Activated CD8-positive, alpha-beta memory T cell treated with anti-CD3 and anti-CD28 coated beads, Interleukin-2, amount 50 U/mL, for 24 hours (primary cell): Measurements from ENCODE around the gene MEI1.

Experiments
- DNase-seq: peaks from one replicate; pipeline ENCODE4 v3.0.0-alpha.2; 2020; ENCODE audit errors: extremely low read depth

The MEI1 gene

DNA sequence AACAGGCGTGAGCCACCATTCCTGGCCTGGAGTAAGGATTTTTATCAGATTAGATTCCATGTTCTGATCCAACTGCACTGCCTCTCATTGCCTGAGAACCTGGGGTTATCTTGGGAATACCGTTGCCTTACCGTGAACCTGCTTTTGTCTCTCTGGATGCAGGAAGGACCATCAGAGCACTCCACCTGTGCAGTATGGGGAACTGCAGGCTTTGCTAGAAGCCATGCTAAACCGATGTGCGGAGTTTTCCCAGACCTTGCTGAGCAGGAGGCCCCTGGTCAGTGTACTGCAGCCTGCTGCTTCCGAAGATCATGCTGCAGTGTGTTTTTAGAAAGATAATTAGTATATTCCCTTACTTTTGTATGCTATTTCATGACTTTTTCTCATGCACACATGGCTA lies 43.6 kb downstream of the MEI1 start:
- no peak for DNase-seq

DNA sequence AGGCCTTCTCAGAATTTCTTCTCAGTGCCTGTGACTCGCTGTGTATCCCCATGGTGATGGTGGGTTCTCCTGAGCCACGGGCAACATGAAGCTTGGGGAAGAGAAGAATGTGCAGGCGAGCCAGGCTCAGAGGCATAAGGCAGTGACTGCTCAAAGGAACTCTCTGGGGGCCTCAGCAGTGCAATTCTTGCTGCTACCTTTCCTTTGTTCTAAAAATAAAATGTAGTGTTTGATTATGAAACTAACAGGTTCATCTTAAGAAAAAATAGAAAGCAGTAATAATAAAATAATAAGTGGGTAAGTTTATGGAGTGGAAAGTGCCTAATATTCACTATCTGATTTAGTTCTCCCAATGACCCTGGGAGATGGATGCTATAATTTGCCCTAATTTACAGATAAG lies 46.7 kb downstream of the MEI1 start:
- DNase-seq = no peak

DNA sequence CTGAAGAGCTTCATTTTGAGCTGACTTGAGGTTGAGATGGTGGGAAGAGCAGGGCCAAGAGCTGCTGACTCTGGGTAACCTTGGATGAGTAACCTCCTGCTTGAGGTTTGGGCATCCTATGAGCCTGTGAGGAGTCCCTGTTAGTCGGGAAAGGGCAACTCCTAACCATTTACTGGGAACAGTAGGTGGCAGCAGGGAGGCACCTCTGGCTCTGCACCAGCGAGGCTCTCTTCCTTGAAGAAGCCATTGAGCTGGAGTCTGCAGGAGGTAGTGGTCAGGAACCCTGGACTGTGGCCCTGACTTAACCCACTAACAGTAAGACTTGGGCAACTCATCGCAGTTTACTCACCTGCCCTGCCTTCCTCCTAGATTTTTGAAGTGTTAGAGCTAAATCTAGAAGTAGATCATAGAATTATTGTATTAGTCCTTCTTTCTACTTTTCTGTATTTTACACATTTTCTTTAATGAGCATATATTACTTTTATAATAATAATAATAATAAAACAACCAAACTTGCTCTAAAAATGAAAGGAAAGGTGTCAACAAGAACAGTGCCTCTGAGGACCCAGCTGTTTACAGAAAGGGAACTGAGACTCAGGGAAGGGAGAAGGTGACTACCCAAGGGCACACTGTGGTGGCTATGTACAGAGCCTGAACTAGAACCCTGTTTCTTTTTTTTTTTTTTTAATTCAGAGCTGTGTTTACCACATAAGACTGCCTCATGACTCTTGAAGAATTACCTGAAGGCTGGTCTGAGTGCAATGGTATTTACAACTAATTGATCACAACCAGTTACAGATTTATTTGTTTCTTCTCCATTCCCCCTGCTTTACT lies 47.5 kb downstream of the MEI1 start:
- DNase-seq = no peak

DNA sequence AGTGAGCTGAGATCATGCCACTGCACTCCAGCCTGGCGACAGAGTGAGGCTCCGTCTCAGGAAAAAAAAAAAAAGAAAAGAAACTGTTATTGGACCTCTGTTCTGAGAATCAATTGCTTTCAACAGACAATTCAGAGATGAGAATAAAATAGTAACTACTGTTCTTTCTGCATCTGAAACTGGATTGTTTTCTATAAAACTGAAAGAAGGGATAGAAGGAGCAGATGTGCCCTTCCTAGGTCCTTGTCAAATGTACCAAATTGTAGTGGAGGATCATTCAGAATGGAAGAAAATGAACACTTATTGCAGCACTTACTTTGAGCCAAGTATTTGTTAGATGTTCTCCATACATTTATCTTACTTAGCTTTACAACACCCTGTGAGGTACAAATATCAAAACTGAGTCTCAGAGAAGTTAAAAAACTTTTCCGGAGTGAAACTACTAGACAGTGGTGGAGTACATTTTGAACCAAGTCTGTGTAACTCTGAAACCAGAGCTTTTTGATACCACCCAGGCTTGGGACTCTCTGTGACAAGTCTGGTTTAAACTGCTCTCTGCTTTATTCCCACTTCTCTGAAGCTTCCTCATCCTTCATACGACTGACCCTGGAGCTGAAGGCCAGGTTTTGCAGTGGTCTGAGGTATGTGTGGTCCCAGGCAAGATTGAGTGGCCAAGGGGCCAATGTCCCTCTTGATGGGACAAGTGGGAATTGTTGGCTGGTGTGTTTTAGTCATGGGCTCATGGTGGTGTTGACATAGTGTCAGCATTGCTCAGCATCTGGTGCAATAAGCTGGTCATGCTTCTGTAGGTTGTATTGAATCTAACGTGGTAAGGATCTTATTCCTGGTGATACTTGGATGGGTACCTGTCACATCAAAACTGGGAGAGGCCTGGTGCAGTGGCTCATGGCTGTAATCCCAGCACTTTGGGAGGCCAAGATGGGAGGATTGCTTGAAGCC lies 53.0 kb downstream of the MEI1 start:
- no peak for DNase-seq

DNA sequence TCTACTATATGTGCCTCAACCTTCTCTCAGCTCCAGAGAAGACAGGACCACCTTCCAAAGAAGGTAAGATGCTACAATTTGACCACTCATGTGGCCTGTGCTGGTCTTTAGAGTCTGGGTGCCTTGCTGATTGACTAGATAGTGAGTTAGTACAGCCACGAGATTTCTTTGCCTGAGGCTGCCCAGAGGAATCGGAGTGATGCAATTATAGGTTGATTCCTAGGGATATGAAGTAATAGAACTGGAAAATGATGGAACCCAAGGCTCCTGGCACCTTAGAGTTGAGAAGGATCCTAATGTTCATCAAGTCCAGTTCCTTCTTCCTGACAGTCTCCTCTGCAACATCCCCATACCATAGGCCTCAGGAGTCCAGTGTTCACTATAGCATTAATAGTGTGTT lies 54.7 kb downstream of the MEI1 start:
- DNase-seq = no peak

DNA sequence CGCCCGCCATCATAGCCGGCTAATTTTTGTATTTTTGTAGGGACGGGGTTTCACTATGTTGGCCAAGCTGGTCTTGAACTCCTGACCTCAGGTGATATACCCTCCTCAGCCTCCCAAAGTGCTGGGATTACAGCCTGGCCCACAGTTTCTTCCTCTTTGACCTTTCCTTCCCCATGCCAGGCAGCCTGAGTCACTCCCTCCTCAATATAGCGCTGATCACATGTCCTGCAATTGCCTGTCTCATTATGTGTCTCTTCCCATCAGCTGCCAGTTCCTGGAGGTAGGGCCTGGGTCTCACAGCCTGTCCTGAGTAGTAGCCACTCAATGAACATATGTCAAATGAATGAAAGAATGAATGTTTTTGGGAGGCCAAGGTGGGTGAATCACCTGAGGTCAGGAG lies 58.2 kb downstream of the MEI1 start:
- no peak for DNase-seq

DNA sequence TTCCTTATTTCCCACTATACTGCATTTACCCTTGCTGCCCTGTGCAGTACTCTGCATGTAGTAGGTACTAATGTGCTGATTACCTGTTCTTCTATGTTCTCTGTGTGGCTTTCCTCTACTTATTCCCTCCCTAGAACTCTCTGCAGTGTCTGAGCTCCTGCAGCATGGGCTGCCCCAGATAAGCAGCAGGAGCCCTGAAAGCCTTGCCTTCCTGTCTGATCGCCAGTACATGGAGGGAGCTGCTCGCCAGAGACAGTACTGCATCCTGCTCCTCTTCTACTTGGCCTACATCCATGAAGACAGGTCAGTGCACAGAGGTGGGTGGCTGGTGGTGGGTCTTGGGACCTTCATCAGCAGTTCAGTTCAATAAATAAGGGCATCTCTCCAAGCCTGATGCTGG lies 58.9 kb downstream of the MEI1 start:
- DNase-seq = no peak

DNA sequence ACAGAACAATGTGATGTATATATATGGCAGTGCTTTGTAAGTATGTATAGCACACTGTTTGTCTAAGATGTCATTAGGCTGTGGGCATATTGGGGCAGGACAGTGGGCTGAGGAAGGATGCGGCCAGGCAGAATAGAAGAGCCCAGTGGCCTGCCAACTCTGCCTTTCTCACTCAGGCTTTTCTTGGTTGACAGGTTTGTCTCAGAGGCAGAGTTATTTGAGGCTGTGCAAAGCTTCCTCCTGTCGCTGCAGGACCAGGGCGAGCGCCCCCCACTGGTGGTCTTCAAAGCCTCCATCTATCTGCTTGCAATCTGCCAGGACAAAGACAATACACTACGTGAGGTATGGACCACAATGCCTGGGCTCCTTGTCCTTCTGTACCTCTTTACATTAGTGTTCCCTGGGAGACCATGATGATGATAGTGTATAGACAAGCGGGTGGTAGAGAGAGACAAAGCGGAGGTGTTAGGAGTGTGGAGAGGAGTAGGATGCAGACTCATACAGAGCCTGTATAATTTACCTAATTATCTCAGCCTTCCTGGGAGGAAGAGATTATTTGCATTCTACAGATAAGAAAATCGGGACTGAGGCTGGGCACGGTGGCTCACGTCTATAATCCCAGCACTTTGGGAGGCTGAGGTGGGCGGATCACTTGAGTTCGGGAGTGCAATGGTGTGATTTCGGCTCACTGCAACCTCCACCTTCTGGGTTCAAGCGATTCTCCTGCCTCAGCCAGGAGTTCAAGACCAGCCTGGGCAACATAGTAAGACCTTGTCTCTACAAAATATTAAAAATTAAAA lies 63.9 kb downstream of the MEI1 start:
- no peak for DNase-seq

DNA sequence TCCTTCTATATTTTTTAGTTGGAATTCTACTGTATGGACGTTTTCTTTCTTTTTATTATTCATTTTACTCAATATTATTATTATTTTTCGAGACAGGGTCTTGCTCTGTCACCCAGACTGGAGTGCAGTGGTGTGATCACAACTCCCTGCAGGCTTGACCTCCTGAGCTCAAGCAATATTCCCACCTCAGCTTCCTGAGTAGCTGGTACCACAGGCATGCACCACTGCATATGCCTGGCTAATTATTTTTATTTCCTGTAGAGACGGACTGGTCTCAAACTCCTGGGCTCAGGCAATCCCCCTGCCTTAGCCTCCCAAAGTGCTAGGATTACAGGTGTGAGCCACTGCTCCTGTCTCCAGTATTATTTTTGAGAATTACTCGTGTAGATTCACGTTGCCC lies 67.2 kb downstream of the MEI1 start:
- no peak for DNase-seq

DNA sequence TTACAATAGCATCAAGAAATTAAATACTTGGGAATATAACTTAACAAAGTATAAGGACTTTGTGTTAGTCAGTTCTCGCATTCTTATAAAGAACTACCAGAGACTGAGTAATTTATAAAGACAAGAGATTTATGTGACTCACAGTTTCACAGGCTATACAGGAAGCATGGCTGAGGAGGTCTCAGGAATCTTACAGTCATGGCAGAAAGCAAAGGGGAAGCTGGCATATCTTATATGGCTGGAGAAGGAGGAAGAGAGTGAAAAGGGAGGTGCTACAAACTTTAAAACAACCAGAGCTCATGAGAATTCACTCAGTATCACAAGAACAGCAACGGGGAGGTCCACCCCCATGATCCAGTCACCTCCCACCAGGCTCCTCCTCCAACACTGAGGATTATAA lies 69.1 kb downstream of the MEI1 start:
- no peak for DNase-seq

DNA sequence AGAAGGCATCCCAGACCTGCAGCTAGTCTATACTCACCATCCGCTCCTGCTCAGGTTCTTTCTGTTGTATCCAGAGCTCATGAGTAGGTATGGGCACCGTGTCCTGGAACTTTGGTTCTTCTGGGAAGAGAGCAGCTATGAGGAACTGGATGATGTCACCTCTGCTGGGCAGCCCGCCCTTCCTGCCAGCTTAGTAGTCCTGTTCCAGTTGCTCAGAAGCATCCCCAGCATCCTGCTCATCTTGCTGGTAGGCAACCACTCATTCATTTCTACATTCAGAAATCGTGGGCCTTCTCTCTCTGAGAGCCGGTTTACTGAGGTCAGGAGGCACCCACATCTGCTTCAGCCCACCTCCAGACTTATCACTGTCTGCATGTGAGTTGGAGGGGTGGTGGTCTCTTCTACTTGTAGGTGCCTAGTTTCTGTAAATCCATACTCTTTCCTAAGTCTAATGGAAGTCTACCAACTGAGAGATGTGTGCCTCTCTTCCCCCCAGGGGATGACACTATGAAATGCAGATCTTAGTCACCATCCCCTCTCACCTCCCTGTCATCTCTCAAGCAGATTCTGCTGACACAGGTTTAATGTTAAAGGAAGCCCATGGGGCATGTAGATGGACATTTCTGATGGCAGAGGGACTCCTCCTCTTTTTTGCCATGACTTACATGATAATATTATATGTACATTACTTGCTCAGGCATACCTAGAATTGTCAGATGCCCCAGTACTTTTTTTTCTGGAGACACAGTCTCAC lies 71.6 kb downstream of the MEI1 start:
- no peak for DNase-seq

DNA sequence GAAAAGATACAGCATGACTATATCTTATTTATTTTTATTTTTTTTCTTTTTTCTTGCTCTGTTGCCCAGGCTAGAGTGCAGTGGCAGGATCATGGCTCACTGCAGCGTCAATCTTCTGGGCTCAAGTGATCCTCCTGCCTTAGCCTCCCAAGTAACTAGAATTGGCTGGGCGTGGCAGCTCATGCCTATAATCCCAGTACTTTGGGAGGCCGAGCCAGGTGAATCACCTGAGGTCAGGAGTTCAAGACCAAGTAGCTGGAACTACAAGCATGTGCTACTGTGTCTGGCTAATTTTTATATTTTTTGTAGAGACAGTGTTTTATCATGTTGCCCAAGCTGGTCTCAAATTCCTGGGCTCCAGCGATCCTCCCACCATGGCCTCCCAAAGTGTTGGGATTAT lies 72.9 kb downstream of the MEI1 start:
- no peak for DNase-seq

DNA sequence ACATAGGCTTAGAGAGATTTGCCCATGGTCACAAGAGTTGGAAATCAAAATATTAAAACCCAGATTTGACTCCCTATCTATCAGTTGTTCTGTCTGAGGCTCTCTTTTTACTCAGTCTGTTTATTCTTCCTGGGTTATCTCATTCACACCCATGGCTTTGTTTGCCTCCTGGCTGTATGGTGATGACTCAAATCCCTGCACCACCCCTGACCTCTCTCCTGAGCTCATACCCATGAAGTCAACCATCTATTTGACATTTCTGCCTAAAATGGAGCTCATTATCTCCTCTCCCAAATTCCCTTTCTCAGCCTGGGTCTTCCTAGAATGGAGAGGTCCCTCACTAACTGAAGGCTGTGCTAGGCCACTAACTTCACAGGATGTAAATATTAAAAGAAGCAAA lies 73.3 kb downstream of the MEI1 start:
- DNase-seq = no peak

DNA sequence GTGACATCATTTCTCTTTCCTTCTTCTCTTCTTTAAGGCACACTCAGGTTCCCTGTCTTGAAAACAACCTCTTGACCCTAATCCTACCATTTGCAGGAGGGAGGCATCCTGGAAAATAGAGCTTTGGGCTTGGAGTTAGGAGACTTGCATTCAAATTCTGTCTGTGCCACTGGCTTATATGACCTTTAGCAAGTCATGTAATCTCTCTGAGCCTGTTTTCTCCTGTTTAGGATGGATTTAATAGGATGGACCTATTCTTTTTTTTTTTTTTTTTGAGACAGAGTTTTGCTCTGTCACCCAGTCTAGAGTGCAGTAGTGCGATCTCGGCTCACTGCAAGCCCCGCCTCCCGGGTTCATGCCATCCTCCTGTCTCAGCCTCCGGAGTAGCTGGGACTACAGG lies 76.0 kb downstream of the MEI1 start:
- DNase-seq = no peak

DNA sequence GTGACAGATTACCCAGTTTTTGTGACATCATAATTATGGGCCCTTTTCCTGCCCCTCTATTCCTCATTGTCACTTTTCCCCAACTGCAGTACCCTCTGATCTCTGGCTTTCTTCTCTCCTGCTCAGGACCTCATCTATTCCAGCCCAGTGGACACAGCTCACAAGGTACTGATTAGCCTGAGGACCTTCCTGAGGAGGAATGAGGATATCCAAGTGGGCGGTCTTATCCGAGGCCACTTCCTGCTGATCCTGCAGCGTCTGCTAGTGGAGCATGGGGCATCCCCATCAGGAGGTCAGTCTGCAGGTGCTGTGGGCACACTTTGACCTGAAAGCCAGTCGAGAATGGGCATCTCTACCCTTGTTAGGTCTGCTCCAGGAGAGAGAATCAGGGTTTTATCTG lies 76.7 kb downstream of the MEI1 start:
- DNase-seq = no peak

DNA sequence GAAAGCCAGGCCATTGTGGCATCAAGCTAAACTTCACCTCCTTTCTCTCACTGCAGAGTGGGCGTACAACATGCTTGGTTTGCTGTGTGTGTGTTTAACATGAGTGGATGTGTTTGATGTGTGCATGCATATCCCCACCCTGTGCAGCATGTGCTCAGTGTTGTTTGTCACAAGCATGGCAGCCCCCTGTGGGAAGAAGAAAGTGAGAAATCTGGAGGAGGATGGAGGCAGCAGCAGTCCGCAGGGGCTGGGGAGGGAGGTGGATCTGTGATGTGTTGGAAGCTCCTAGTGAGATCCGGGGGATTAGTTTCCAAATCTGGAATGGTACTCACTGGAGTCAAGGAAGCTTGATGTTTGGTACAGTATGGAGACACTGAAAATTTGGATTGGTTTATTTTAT lies 77.1 kb downstream of the MEI1 start:
- DNase-seq = no peak

DNA sequence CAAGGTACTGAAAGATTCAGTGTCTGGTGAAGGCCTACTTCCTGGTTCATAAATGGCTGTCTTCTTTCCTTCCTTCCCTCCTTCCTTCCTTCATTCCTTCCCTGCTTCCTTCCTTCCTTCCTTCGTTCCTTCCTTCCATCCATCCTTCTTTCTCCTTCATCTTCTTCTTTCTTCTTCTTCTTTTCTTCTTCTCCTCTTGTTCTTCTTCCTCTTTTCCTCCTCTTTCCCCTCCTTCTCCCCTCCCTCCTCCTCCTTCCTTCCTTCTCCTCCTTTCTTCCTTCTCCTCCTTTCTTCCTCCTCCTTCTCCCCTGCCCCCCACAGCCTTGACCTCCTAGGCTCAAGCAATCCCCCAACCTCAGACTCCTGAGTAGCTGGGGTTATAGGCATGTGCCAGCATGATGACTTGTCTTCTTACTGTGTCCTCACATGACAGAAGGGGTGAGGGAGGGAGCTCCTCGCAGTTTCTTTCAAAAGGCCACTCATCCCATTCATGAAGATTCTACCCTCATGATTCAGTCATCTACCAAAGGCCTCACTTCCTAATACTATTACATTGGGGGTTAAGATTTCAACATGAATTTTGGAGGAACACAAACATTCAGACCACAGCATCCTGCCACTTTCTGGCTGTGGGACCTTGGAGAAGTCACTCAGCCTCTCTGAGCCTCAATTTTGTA lies 78.6 kb downstream of the MEI1 start:
- no peak for DNase-seq

DNA sequence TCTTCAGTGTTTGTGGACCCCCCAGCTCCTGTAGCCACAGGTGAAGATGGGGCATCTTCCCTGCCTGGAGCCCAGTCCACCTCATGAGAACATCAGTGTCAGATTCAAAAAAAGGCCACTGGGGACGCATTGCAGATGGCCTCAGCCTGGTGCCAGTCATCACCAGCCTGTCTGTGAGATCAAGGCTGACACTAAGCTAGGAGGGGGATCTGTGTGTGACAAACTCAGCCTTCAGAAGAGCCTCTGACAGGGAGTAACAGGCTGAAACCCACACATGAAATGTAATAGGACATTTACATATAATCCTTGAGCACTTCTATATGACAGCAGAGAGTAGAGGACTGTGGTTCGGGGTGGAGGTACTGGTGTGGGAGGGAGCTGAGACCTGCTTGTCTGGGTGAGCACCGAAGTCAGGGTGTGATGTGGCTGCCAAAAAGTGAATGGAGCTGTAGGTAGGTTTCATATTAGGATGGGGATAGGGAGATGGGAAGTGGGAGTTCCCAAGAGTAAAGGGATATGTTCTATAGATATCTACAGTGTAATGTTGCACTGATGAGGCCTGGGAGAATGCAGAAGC lies 80.7 kb downstream of the MEI1 start:
- DNase-seq = no peak

DNA sequence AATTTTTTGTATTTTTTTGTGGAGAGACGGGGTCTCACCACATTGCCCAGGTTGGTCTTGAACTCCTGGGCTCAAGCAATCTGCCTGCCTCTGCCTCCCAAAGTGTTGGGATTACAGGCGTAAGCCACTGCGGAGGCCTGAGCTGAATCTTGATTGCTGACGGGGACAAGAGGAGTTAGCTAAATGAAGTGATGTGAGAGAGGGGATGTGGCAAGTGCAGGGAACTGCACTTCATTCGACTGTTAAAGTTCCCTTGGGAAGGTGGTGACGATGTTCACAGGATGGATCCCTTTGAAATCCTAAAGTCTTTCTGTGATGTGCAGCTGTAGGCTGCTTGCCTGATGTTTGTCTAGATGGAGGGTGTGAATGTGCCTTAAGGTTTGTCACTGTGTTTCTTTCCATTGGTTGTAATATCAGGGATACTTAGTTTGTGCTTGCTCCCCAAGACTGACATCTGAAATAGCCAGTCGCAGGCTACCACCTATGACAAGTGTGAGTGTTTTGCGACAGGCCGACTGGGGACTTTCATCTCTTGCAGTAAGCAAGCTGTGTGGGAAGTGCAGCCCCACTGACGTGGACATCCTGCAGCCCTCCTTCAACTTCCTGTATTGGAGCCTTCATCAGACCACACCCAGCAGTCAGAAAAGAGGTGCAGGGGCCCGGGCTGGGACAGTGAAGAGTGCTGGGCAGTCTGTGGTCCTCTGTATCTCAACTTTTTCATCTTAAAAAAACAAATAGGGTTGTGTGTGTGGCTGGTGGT lies 81.6 kb downstream of the MEI1 start:
- peak; percentile 84 for DNase-seq

DNA sequence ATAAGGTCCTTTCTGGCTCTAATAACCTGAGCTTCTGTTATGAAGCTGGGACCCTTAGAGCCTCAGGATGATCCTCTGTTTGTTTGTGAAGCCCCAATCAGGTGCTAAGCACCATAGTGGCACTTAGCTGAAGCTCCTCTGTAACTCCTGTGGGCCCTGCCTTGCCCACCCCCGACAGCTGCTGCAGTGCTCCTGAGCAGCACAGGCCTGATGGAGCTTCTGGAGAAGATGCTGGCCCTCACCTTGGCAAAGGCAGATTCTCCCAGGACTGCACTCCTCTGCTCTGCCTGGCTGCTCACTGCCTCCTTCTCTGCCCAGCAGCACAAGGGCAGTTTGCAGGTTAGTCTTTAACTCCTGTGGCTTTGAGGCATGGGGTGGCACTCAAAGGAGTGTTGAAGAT lies 82.2 kb downstream of the MEI1 start:
- no peak for DNase-seq
